Type B pancreatic cell (in vitro differentiated cells): ENCODE results near the gene PRSS21. TPM values are rescaled to one million over a fixed set of nuclear protein-coding genes. Genes with fewer than 3 reads are reported as not detected.

ENCODE experiments used
- DNase-seq: peaks from one replicate; pipeline ENCODE4 v3.0.0; 2021; ENCODE audit warnings: mixed read lengths; ENCODE audit not compliant: unreplicated experiment; ENCODE audit errors: extremely low spot score
- H3K27ac Mint-ChIP-seq: 2 replicates; pipeline ENCODE4 v1.8.0; 2021; ENCODE audit warnings: mild to moderate bottlenecking, mixed read lengths
- H3K27me3 Mint-ChIP-seq: 2 replicates; pipeline ENCODE4 v1.8.0; 2021; ENCODE audit warnings: mixed read lengths
- H3K36me3 Mint-ChIP-seq: 2 replicates; pipeline ENCODE4 v1.8.0; 2021; ENCODE audit warnings: mixed read lengths
- H3K4me1 Mint-ChIP-seq: one replicate; pipeline ENCODE4 v1.8.0; 2021; ENCODE audit warnings: mixed read lengths; ENCODE audit not compliant: unreplicated experiment
- H3K4me3 Mint-ChIP-seq: 2 replicates; pipeline ENCODE4 v1.8.0; 2021; ENCODE audit warnings: mild to moderate bottlenecking, mixed read lengths
- H3K9me3 Mint-ChIP-seq: 2 replicates; pipeline ENCODE4 v1.8.0; 2021; ENCODE audit warnings: mixed read lengths
- total RNA-seq: library from RNA; stranded (reverse); gene quantifications from 2 replicates; pipeline ENCODE4 v1.2.1, GENCODE V29; 2021; ENCODE audit warnings: low replicate concordance
- TF ChIP-seq, protein P1 (sequence below): fragments of 200-600 bp; sonication (generic); conservative IDR thresholded peaks from 2 replicates; pipeline ENCODE4 v1.5.0; 2021; ENCODE audit warnings: antibody characterized with exemption, mild to moderate bottlenecking

The PRSS21 gene
- total RNA-seq, 1 donor from 2014 or later = not detected

GRCh38 chr16:2775131-2775716 lies 41.8 kb upstream of the PRSS21 start:
- H3K27me3 Mint-ChIP-seq = peaks cover 3% of the 10 kb centered on the region
- peaks cover 17% of the 10 kb centered on the region for H3K4me1 Mint-ChIP-seq
- peaks cover 10% of the 10 kb centered on the region for H3K36me3 Mint-ChIP-seq
- no peak for DNase-seq
- H3K9me3 Mint-ChIP-seq = no peaks in the 10 kb centered on the region
- no peak overlapping the region for H3K27ac Mint-ChIP-seq
- peak overlapping the region; percentile 97 for H3K4me3 Mint-ChIP-seq
- TF ChIP-seq, protein P1, sequence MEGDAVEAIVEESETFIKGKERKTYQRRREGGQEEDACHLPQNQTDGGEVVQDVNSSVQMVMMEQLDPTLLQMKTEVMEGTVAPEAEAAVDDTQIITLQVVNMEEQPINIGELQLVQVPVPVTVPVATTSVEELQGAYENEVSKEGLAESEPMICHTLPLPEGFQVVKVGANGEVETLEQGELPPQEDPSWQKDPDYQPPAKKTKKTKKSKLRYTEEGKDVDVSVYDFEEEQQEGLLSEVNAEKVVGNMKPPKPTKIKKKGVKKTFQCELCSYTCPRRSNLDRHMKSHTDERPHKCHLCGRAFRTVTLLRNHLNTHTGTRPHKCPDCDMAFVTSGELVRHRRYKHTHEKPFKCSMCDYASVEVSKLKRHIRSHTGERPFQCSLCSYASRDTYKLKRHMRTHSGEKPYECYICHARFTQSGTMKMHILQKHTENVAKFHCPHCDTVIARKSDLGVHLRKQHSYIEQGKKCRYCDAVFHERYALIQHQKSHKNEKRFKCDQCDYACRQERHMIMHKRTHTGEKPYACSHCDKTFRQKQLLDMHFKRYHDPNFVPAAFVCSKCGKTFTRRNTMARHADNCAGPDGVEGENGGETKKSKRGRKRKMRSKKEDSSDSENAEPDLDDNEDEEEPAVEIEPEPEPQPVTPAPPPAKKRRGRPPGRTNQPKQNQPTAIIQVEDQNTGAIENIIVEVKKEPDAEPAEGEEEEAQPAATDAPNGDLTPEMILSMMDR = no peak

DNA sequence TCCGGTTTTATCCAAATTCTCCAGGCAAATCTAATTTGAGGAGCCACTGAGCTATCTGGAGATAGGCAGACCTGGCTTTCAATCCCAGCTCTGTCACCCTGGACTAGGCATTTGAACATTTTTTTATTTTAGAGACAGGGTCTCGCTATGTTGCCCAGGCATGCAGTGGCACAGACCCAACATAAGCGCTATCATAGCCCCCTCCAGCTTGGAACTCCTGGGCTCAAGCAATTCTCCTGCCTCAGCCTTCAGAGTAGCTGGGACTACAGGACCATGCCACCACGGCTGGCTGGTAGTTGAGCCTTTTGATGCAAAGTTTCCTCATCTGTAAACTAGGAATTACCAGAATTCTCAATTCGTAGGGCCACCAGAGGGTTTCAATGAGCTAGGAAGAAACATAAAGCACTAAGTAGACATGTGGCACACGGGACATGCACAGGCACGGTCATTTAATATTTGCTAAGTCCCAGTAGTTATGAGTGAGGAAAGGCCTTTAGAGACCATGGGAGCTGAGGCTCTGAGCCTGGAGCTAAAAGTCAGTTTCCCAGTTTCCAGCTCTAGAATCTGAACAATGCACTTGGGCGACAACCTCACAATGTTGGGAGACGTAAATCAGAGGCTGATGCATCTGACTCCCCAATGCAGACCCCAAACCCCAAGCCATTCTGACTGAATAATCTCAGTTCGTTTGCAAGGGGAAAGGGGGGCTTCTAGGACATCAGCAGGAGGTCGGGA lies 41.1 kb upstream of the PRSS21 start:
- TF ChIP-seq, protein P1 = no peak
- Mint-ChIP-seq H3K36me3 (peaks cover 10% of the 10 kb centered on the region), H3K4me1 (peaks cover 19% of the 10 kb centered on the region), H3K27ac (peak overlapping the region; percentile 96), H3K9me3 (no peaks in the 10 kb centered on the region), H3K4me3 (peak overlapping the region; percentile 97), H3K27me3 (peaks cover 3% of the 10 kb centered on the region)
- DNase-seq = no peak

GRCh38 chr16:2776500-2777139 lies 40.4 kb upstream of the PRSS21 start:
- H3K9me3 Mint-ChIP-seq = no peaks in the 10 kb centered on the region
- H3K36me3 Mint-ChIP-seq = peaks cover 10% of the 10 kb centered on the region
- peaks cover 3% of the 10 kb centered on the region for H3K27me3 Mint-ChIP-seq
- peak overlapping the region; percentile 97 for H3K4me3 Mint-ChIP-seq
- TF ChIP-seq, protein P1 = no peak
- H3K27ac Mint-ChIP-seq = peak overlapping the region; percentile 96
- no peak for DNase-seq
- peaks cover 19% of the 10 kb centered on the region for H3K4me1 Mint-ChIP-seq

GRCh38 chr16:2777231-2777902 lies 39.7 kb upstream of the PRSS21 start, which contains the start of gene ELOB:
Gene ELOB, minus strand, starts transcription at chr16:2777280. Its CDS starts 41 bp downstream, at chr16:2777239.
- DNase-seq = peak; percentile 93

More at GRCh38 chr16:2777231-2777902, 39.7 kb upstream of the PRSS21 start, which contains the start of gene ELOB:
- TF ChIP-seq, protein P1 = no peak
- Mint-ChIP-seq H3K27ac (peak within 1 kb of the TSS; percentile 99), H3K27me3 (peaks cover 3% of the 10 kb centered on the region), H3K9me3 (no peaks in the 10 kb centered on the region), H3K4me3 (peak within 1 kb of the TSS; percentile 97), H3K4me1 (peaks cover 19% of the 10 kb centered on the region), H3K36me3 (peaks cover 10% of the 10 kb centered on the region)
